Smooth muscle cell of the umbilical artery (primary cell): Measurements from ENCODE around the gene ACRV1. TPM values are rescaled to one million over a fixed set of nuclear protein-coding genes. Genes with fewer than 3 reads are reported as not detected.

Experiments used
- total RNA-seq: library from RNA; depleted of rRNA; stranded (reverse); fragments of >200 nt; gene quantifications from 2 replicates; pipeline ENCODE4 v1.2.3, GENCODE V29; 2014

ACRV1 gene
- not detected in 2 replicates for total RNA-seq

GRCh38 chr11:125680747-125681146 lies at the start of gene ACRV1:
TSS of gene ACRV1 (minus strand) at chr11:125680847. CDS start at chr11:125680780, 67 bp downstream.

GRCh38 chr11:125624756-125625213 lies 55.9 kb downstream of the ACRV1 start, which contains the start of gene CHEK1:
TSS of gene CHEK1 (plus strand) at chr11:125625163. CDS start at chr11:125626769, 1,606 bp downstream.

Other genes starting within 250 kb of the ACRV1 start
- gene FEZ1, start 184.6 kb downstream of the ACRV1 start, total RNA-seq: 63.8 and 80.3 TPM in 2 replicates
- gene EI24, start 111.4 kb downstream of the ACRV1 start, total RNA-seq: 99.6 and 130 TPM in 2 replicates
- 303 and 392 TPM in 2 replicates for gene STT3A, start 88.0 kb downstream of the ACRV1 start, total RNA-seq
- 16.3 and 32.5 TPM in 2 replicates for gene CHEK1, start 55.7 kb downstream of the ACRV1 start, total RNA-seq
- not detected in 2 replicates for gene PATE1, start 65.4 kb upstream of the ACRV1 start, total RNA-seq
- gene PATE2, start 98.0 kb upstream of the ACRV1 start, total RNA-seq: 0.28 TPM in 1 of 2 replicates, not detected in the other
- gene PATE3, start 107.3 kb upstream of the ACRV1 start, total RNA-seq: not detected in 2 replicates
- not detected in 2 replicates for gene PATE4, start 152.5 kb upstream of the ACRV1 start, total RNA-seq
- gene HYLS1, start 206.8 kb upstream of the ACRV1 start, total RNA-seq: 3.0 and 4.3 TPM in 2 replicates
- 12.8 and 16.6 TPM in 2 replicates for gene PUS3, start 222.4 kb upstream of the ACRV1 start, total RNA-seq
- gene DDX25, start 223.7 kb upstream of the ACRV1 start, total RNA-seq: not detected in 2 replicates